T follicular helper cell (primary cell): ENCODE results near the gene ZNF79.

ENCODE experiments used
- DNase-seq: peaks from one replicate; pipeline ENCODE4 v3.0.0-alpha.2; 2020; ENCODE audit warnings: low read depth

ZNF79 gene

GRCh38 chr9:127398275-127398647 is 25.9 kb upstream of the ZNF79 start:
- DNase-seq, result no peak

- DNase-seq, result no peak
Observed at GRCh38 chr9:127398715-127399400, 25.3 kb upstream of the ZNF79 start.

- DNase-seq, result no peak
Observed at GRCh38 chr9:127399736-127400269, 24.4 kb upstream of the ZNF79 start.

GRCh38 chr9:127402401-127403090 is 21.6 kb upstream of the ZNF79 start:
- DNase-seq, result no peak

GRCh38 chr9:127403507-127404192 is 20.5 kb upstream of the ZNF79 start:
- DNase-seq, result no peak

GRCh38 chr9:127404631-127405030 is 19.6 kb upstream of the ZNF79 start:
- DNase-seq, result no peak

GRCh38 chr9:127405344-127406125 is 18.6 kb upstream of the ZNF79 start:
- no peak for DNase-seq

GRCh38 chr9:127406799-127407491 is 17.2 kb upstream of the ZNF79 start:
- DNase-seq, result no peak

- no peak for DNase-seq
Observed at GRCh38 chr9:127407492-127407843, 16.7 kb upstream of the ZNF79 start.

GRCh38 chr9:127411122-127411521 is 13.1 kb upstream of the ZNF79 start:
- no peak for DNase-seq

GRCh38 chr9:127415141-127415540 is 9.0 kb upstream of the ZNF79 start:
- DNase-seq, result no peak

- no peak for DNase-seq
Observed at GRCh38 chr9:127415657-127416056, 8.5 kb upstream of the ZNF79 start.

GRCh38 chr9:127417131-127418036 is 6.8 kb upstream of the ZNF79 start:
- no peak for DNase-seq

GRCh38 chr9:127418037-127418471 is 6.1 kb upstream of the ZNF79 start:
- peak; percentile 19 for DNase-seq

GRCh38 chr9:127419348-127419747 is 4.8 kb upstream of the ZNF79 start:
- no peak for DNase-seq

GRCh38 chr9:127421057-127421456 is 3.1 kb upstream of the ZNF79 start:
- no peak for DNase-seq

GRCh38 chr9:127422133-127422782 is 1.9 kb upstream of the ZNF79 start:
- no peak for DNase-seq

GRCh38 chr9:127422787-127423186 is 1.4 kb upstream of the ZNF79 start:
- DNase-seq, result no peak

GRCh38 chr9:127423476-127423933 is 677 bp upstream of the ZNF79 start:
- no peak for DNase-seq

- DNase-seq, result peak; percentile 14
Observed at GRCh38 chr9:127424676-127424999, 456 bp downstream of the ZNF79 start.
